SHP77 (cell line): Measurements from ENCODE around the gene GLS.

Experiments
- DNase-seq, 2 experiments: peaks; one replicate each; lab custom pipeline; 2025; lab: John Stamatoyannopoulos, UW

The GLS gene

DNA sequence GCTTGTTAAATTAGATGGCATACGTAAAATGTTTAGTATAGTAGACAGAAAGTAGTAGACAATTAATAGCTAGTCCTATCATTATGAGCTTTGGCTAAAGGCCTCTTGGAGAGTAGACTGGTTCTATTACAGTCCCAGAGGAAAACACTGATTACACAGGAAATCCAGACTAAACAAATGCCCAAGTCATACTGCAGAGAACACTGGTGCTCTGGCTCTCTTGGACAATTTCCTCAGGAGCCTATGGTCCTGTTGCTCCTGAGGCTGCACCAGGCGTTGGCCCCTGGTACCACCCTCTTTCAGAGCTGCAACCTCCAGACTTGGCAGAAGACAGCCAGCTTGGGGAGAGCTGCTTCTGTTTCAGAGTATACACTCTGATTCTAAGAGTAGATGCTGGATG lies 91.6 kb downstream of the GLS start:
- no peak for DNase-seq

DNA sequence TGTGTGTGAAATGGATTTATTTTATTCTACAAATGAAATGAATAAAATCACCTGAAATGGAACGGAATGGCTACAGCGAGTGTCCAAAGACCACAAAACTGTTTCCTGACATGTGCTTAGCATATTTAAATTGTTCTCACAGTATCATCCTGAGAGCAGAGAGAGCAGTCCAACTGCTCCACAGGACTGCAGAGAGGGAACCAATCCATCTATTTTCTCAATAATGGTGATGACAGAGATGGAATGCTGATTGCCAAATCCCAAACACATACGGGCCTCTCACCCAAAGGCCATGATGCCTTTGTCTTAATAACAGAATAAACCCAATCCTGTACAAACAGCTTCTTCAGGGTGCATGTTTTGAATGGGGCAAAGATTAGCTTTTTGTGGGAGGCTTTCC lies 92.2 kb downstream of the GLS start:
- DNase-seq, result no peak

DNA sequence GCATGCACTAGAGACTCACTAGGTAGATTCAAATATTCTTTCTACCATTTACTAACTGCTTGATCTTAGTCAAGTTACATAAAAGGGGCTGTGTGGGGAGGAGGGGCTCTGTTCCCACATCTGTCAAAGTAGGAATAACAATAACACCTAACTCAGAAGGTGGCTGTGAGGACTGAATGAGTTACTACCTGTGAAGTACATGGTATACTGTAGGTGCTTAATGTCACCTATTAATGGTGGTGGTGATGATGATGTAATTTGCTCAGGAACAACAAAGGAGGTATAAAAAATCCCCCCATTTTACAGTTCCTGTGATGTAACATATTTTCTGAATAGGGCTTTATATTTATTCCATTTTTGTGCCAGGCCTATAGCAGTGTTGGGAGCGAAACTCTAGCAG lies 92.6 kb downstream of the GLS start:
- DNase-seq, result no peak

DNA sequence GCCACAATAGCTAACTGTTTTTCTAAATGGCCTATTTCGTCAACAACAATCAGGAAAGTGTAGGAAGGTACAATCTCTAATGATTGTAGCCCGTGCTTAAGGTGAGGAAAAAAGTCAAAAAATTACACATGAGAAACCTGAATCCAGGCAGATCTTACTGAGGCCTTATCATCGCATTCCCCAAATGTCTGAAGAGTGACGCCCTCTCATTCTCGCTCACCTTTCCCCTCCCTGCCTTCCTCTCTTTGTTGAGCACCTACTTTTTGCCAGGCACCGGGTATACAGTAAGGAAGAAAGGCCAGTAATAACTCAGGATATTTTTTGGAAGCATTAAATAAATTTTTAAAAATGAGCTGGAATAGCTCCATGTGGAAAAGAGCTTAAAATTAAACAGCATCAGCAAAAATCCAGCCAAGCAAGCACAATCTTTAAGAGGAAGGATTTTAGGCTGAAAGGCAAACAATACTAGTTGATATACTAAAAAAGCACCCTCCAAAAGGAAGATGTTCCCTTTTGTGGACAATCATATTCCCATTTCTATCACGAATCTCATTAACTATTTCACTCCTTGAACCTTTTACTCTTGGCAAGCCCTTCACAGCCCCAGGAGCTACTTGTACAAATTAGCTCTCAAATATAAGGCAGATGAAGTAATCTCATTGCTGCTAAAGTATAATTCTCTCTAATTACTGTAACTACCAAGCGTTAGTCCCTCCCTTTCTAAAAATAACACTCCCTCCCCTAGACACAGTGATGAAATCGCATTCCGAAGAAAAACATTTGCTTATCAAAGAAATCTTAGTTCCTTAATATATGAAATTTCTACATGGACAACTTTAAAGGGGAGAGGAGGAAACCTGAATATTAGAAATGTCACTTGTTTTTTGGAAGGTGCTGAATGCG lies 93.4 kb downstream of the GLS start:
- DNase-seq, result no peak

DNA sequence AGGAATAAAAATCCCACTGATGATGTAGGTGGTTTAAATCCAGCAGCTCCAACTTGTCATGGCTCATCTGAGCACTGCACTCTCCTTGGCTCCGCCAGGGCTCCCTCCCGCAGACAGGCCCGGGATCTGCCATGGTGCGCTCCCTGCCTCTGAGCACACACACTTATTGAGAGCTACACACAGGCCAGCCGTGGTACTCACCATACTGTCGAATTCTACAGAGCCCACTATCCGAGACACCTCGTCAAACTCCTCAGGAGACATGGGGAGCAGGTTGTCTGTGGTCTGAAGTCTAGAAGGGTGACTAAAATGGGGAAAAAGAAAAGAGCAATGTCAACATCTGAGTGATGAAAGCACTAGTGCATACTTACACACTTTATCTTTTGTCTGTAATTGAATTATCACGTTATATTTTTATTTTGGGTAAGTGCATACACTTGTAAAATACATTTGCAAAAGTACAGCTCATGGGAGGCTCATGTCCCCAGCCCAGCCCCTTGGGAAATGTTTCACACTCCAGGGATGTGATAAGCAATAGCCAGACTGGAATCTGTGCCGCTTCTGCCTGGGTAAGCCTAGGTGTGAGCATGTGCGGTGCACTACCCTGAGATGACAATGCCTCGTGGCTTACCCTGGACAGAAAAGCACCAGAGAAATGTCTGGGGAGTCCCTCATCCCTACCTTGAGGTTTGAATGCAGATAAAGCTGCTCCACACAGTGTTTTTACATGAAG lies 94.2 kb downstream of the GLS start:
- no peak for DNase-seq

DNA sequence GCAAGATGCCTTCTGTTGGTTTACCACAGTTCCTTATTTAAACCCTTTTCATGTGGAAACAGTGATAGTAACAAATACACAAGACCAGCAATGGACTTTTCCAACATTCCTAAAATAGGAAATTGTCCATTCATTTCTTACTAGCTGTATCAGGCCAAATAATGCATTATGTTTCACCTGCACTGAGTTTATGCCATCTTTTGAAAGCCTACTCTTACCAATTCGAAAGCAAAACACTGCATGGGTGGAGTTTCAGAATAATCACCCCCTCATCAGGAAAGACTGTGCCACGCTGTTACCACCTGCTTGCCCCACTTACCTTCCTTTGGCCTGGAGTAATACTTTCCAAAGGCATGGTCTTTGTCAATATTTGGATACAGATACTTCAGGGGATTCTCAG lies 95.9 kb downstream of the GLS start:
- DNase-seq, result no peak

DNA sequence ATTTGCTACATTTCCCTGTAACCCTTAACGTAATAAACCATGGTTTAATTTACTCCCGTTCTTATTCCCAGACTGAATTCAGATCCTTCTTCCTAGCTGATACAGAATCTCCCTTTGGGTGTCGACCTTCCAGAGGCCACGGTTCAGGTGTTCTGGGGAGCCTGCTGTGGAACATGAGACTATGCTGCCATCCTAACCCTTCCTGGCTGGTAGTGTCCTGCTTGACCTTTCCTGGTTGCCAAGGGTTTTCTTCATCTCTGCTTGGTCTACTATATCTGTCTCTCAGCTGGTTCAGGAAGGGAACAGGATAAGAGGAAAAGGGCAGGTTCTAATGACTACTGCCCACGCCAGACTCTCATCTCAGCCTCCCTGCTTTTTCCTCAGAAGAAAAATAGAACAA lies 96.9 kb downstream of the GLS start:
- DNase-seq, result no peak

DNA sequence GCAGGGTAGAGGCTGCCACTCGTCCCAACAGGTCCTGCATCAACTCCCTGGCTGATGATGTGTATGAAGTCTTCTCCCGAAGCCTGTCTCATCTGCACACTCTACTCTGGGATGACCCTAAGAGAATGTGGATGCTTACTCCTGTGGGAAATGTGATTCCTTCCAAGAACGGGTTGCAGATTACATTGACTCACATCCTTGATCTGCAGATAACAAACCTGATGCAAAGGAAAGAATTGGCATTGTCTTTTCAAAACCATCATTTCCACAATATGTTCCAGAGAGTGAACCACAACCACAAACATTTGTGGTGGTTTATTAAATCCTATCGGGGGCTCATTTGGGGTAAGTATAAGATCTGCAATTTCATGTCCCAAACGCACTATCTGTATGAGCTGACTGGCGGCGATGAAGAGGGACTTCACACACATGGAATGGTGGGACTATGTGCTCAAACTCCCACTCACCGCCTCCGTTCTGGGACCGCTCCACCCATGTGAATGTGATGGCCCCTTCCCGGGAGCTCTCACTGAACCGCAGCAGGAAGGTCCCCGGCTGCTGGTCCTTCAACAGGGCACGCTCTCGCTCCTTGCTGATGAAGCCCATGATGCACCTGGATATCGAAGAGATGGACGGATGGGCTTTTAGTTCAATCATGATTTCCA lies 97.9 kb downstream of the GLS start:
- DNase-seq, result no peak

DNA sequence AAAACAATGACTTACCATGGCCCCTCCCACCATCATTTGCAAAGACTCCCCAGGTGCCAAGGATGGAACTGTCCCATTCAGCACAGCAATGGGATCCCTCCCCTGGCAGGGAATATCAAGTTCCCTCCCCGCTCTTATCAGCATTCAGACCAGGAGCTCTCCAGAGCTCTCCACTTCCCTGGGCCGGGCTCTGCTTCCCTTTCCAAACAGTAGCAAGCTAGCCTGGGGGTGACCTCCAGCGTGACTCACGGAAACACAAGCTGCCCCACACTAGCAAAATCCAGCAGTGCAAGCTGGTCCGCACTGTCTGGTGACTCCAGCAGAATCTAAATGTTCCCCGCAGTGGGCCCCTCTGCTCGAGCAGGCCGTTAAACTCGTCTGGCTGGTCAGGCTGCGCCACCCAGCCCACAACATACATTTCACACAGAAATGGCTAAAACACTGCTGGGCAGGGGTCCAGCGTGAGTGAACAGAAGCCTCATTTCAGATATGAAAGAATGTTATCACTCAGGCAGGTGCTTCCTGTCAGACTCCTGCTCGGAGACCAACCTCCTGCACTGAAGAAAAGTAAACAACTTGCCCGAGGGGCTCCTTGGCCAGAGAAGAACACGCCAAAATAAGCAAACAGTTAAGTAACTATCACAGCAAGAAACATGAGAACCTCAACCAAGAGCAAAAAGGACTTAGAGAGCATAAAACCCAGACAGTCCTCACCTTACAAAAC lies 99.4 kb downstream of the GLS start:
- peak in 1 of 2 experiments; percentile 14 for DNase-seq

DNA sequence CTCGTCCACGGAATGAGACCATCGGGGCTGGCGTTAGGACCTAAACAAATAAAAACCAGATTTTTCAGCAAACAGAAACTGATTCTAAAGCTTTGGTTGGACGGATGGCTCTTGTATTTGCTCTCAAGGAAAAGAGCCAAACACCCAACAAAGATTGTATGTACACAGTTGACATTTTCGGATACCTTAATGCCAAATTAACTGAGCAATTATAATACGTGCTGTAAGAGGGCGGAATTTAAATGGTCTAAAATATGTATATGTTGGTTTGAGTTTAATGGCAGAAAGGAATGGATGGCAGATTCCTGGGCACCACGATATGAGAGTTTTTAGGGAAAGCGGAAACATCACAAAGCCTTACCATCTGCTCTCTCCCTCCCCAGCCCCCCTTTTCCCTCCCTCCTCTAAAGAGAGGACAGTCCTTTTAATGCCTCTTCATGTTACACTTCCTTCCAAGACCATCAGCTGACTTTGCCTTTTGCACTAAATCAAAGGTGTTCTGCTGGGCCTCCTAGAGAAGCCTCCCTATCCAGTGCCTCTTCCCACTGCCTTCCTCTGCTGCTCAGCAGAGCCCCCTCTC lies 100.1 kb downstream of the GLS start:
- no peak for DNase-seq

DNA sequence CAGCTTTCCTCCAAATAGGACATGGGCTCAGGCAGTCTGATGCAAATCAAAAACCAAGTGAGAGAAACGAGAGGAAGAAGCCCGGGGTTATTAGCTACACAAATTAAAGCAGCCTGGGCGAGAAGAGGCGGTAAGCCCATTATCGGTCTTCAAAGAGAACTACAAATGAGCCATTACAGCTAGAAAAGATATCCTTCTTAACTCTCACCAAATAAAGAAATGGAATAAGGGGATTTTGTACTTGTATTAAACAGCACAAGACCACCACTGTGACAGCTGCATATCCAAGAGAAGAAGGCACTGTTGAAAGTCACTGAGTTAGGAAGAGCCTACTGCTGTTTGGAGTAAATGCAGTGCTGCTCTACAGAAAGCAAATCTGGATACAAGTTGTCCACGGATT lies 100.7 kb downstream of the GLS start:
- DNase-seq, result no peak

DNA sequence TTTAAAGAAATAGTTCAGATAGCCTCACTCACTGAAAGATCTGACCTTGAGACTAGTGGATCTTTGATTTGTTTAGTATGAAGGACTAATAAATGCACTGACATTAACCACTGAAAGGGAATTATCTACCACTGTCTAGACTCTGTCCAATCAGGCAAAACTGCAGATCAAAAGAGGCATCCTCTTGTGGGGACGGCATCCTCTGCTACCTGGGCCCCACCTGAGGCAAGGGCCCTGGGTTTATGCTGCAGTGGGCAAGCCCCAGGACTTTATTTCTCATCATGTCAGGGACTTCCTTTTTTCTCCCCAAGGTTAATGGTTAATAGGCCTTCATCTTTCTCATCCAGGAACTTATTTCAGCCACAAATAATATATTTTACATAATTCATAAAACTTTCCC lies 101.1 kb downstream of the GLS start:
- DNase-seq, result no peak

DNA sequence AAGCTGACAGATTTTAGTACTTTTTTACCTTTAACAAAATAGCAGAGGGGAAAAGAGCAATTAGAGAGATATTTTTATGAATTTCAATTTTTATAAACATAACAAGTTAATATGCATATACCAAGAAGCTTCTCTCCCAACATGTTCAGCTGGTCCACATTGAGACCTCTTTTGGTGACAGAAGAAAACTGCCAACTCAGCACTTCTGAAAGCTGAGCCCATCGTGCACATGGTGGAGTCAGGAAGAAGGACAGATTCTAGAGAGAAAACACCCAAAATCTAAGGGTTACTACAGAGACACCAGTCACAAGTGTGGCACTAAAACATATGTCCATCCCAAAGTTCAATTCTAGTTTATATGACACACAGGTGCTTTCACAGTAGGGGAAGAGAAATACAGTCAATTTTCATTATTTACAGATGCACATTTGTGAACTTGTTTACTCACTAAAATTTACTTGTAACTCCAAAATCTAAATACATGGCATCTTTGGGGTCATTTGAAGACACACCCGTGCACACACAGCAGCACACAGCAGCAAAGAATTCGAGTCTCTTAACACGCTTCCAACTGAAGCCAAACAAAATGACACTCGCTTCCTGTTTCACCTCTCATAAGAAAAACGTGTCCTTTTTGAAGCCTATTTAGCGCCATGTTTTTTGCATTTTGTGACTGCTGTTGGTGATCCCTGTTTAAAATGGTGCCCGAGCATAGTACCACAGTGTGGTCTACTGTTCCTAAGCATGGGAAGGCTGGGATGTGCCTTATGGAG lies 101.8 kb downstream of the GLS start:
- no peak for DNase-seq

DNA sequence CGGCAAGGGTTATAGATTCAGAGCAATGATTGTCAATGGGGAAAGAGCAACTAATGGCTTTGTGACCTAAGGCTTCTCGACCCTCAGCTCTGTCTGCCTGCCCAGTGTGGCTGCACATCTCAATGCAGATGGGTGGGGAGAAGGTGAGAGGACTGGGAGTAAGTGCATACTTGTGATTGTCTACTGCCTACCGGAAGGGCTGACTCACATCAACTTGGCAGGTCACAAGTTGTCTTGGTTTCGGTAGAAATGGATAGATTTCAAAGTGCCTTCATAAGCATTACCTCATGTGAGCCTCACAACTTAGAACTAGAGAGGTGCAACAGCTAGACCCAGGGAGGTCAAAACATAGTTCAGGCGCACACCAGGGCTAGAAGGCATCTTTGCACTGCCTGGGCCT lies 104.0 kb downstream of the GLS start:
- DNase-seq, result no peak

DNA sequence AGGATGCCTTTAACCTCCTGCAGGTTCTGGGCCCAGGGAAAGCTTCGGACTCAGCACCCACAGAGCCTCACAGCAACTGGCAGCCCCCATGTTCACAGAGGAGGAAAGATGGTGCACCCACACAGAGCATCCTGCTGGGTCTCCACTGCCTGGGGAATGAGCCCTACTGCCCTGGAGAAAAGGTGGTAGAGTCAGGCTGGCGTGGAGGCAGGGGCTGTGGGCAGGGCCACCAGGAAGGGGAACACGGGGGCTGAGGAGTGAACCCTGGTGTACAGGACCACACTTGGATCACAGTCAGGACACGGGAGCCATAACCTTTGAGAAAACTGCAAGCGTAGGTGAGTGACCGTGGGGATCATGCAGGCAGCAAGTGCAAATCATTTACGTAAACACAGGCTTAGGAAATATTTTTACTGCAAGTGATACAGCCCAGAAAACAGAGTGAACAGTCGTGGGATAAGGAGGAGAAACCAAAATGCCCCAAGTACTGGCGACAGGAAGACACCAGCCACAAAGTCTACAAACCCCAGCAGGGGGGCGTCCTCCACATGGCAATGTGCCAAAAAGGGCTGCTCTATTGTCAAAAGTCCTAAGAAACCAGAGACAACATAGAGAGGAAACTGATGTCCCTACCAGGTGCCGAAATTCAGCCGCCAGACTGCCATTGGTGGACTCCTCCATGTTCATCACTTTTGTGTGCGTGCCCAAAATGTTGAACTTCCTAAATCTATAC lies 105.8 kb downstream of the GLS start:
- DNase-seq, result no peak

DNA sequence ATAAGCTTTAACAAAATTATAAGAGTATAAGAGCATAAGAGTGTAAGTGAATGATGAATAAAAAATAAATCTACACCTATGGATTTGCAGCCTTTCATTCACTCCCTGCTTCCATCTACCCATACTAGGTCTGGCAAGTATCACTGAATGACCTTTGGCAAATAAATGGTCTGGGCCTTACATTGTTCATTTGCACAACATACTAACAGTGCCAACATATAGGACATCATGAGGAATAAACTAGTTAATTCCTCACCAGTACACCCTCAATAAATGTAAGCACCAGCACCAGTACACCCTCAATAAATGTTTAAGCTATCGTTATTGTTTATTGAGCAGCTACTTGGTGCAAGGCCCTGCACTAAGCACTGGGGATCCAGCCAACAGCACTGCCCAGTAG lies 106.5 kb downstream of the GLS start:
- no peak for DNase-seq

DNA sequence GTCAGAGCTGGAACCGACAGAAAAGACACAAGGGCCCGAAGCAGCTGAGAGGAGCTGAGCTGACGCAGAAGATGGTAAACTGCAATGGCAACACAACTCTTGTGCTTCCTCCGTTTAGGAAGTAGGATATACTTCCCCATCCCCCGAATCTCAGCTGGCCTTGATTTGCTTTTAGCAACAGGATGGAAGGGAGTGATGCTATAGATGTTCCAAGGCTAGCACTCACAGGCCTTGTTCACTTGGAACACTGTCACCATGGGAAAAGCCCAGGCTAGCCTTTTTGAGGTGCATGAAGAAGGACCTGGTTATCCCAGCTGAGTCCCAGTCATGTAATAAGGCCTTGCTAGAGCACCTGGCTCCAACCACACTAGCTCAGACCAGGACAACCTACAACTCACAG lies 107.3 kb downstream of the GLS start:
- DNase-seq, result no peak

DNA sequence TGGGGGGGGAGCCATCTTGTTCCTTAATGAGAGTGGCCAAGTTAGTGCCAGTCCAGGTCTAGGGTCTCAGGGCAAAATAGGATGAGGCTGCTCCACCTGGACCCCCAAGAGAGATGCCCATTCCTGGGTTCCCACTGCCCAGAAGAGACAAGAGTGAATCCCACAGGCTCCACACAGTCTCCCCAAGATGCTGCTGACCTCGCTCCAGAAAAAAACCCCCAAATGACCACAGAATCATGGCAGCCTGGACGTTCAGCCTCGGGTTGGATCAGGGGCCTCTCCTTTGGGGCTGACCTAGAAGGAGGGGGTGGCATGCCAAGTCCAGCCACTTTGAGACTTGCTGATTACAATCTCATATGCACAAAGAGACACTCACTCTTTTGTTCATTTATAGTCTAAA lies 108.3 kb downstream of the GLS start:
- no peak for DNase-seq

DNA sequence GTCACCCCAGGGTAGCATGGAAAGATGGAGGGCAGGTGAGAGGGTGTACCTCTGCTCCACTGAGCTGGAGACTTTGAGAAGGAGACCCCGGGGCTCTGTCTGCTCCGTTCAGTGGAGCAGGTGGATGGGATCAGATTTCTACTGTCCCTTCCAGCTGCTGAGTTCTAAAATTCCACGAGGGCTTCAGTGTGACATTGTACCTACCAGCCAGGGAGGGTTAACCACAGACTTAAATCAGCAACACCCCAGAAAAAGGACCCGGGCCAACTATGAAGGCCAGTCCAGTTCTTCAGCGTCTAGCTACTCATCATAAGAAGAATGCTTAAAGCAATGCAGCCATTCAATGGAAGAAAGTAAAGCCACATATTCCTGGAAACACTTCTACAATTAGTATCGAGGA lies 109.5 kb downstream of the GLS start:
- DNase-seq, result no peak

DNA sequence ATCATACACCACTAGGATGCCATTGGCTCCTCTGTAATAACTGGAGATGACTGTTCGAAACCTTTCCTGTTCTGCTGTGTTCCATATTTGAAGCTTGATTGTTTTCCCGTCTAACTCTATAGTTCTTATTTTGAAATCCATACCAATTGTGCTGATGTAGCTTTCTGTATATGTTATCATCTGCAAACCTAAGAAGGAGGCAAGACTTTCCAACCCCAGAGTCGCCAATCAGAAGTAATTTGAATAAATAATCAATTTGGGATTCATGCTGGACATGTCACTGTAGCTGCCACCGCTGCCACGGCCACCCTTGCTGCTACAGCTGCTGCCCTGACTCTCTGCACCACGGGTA lies 112.6 kb downstream of the GLS start:
- DNase-seq, result no peak

DNA sequence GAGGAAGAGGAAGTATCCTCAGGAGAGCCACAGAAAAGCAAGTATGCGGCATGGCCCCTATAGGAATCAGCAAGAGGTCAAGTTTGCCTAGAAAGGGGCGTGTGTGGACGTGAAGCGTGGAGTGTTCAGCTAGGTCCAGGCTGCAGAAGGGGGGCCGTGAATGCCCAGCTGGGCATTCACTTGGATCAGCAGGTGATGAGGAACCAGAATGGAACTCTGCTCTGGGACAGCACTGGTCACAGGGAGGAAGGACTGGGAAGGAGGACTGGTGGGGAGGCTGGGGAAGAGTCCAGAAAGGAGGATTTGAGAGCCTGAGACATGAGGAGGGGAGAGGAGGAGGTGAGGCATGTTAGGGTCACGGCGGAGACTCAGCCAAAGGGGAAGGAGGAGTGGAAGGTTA lies 113.5 kb downstream of the GLS start:
- no peak for DNase-seq
